SU-DHL-6 (cell line): Measurements from ENCODE around the gene SEC22A.

Experiments used
- H2AFZ ChIP-seq: fragments of 200-600 bp; sonication (generic); 2 replicates; pipeline ENCODE4 v1.6.1; 2014; ENCODE audit warnings: low read depth, mild to moderate bottlenecking, moderate library complexity, mixed read lengths, antibody characterized with exemption, low read length; ENCODE audit not compliant: severe bottlenecking
- H3F3A ChIP-seq: fragments of 200-600 bp; shearing (Covaris generic); 2 replicates; pipeline ENCODE4 v1.6.0; 2016; ENCODE audit warnings: antibody characterized with exemption, mild to moderate bottlenecking; ENCODE audit not compliant: insufficient read depth
- H3K27ac ChIP-seq: fragments of 200-600 bp; sonication (generic); 2 replicates; pipeline ENCODE4 v1.5.1; 2016; ENCODE audit warnings: low read depth, mild to moderate bottlenecking, low read length, moderate library complexity, mixed read lengths
- H3K27me3 ChIP-seq: fragments of 200-600 bp; sonication (generic), shearing (Covaris generic); 2 replicates; pipeline ENCODE4 v1.6.0; 2014; ENCODE audit warnings: mild to moderate bottlenecking, low read length
- H3K36me3 ChIP-seq: fragments of 200-600 bp; sonication (generic); 2 replicates; pipeline ENCODE4 v1.6.1; 2014; ENCODE audit warnings: mild to moderate bottlenecking, low read length, mixed read lengths
- H3K4me2 ChIP-seq: fragments of 300-600, 200-600 bp; shearing (Covaris generic), sonication (generic); 2 replicates; pipeline ENCODE4 v1.6.0; 2014; ENCODE audit warnings: low read length, low read depth, mild to moderate bottlenecking; ENCODE audit not compliant: poor library complexity, severe bottlenecking
- H3K4me3 ChIP-seq: fragments of 200-600 bp; sonication (generic); 2 replicates; pipeline ENCODE4 v1.5.1; 2014; ENCODE audit warnings: antibody characterized with exemption, low read length, mild to moderate bottlenecking, mixed read lengths; ENCODE audit not compliant: insufficient read depth, poor library complexity, severe bottlenecking
- H3K79me2 ChIP-seq: fragments of 200-600 bp; sonication (generic); 2 replicates; pipeline ENCODE4 v1.6.1; 2014; ENCODE audit warnings: mild to moderate bottlenecking, low read length, moderate library complexity; ENCODE audit not compliant: insufficient read depth
- H3K9ac ChIP-seq: fragments of 200-600 bp; sonication (generic); 2 replicates; pipeline ENCODE4 v1.7.0; 2014; ENCODE audit warnings: mild to moderate bottlenecking, low read length
- H3K9me2 ChIP-seq: fragments of 200-600 bp; sonication (generic); replicated peaks from 2 replicates; pipeline ENCODE4 v1.6.1; 2014; ENCODE audit warnings: low read length; ENCODE audit not compliant: insufficient read depth
- H3K9me3 ChIP-seq: fragments of 200-600 bp; sonication (generic); 2 replicates; pipeline ENCODE4 v1.6.1; 2014; ENCODE audit warnings: low read length, mixed read lengths; ENCODE audit not compliant: insufficient read depth
- H4K20me1 ChIP-seq: fragments of 200-600 bp; sonication (generic); 2 replicates; pipeline ENCODE4 v1.6.1; 2014; ENCODE audit warnings: low read depth, mild to moderate bottlenecking, antibody characterized with exemption, low read length, moderate library complexity, mixed read lengths
- CTCF ChIP-seq: fragments of 200-600 bp; sonication (generic); IDR thresholded peaks from one replicate; pipeline ENCODE4 v1.5.1; 2017; ENCODE audit warnings: antibody characterized with exemption, mild to moderate bottlenecking, low read length, moderate library complexity; ENCODE audit not compliant: insufficient read depth, poor library complexity, severe bottlenecking
- EZH2phosphoT487 ChIP-seq: fragments of 200-600 bp; sonication (generic), shearing (Covaris generic); conservative IDR thresholded peaks from 2 replicates; pipeline ENCODE4 v1.6.1; 2018; ENCODE audit warnings: mild to moderate bottlenecking, antibody characterized with exemption, low read length, moderate library complexity, mixed read lengths

Gene SEC22A

GRCh38 chr3:123258811-123259420, 57.2 kb downstream of the SEC22A start:
- no peak overlapping the region for H2AFZ ChIP-seq
- H3K4me3 ChIP-seq: no peak overlapping the region
- no peaks in the 10 kb centered on the region for H3K36me3 ChIP-seq
- H3F3A ChIP-seq: peaks cover 11% of the 10 kb centered on the region
- no peaks in the 10 kb centered on the region for H3K9me3 ChIP-seq
- TF ChIP-seq CTCF (peak; percentile 54), EZH2phosphoT487 (no peak)
- H3K27me3 ChIP-seq: no peaks in the 10 kb centered on the region
- H3K27ac ChIP-seq: no peak overlapping the region
- H3K4me2 ChIP-seq: no peak overlapping the region
- no peaks in the 10 kb centered on the region for H3K9me2 ChIP-seq
- H4K20me1 ChIP-seq: no peaks in the 10 kb centered on the region
- no peaks in the 10 kb centered on the region for H3K79me2 ChIP-seq
- no peak overlapping the region for H3K9ac ChIP-seq

GRCh38 chr3:123261666-123262065, 59.9 kb downstream of the SEC22A start:
- peaks cover 6% of the 10 kb centered on the region for H3F3A ChIP-seq
- no peaks in the 10 kb centered on the region for H3K27me3 ChIP-seq
- TF ChIP-seq CTCF (no peak), EZH2phosphoT487 (no peak)
- no peaks in the 10 kb centered on the region for H4K20me1 ChIP-seq
- H3K9ac ChIP-seq: no peak overlapping the region
- no peaks in the 10 kb centered on the region for H3K9me2 ChIP-seq
- no peak overlapping the region for H3K4me2 ChIP-seq
- H3K36me3 ChIP-seq: no peaks in the 10 kb centered on the region
- H3K9me3 ChIP-seq: no peaks in the 10 kb centered on the region
- H3K79me2 ChIP-seq: no peaks in the 10 kb centered on the region
- H3K4me3 ChIP-seq: no peak overlapping the region
- no peak overlapping the region for H2AFZ ChIP-seq
- no peak overlapping the region for H3K27ac ChIP-seq

- Histone ChIP-seq H3F3A (peaks cover 6% of the 10 kb centered on the region), H3K9ac (no peak overlapping the region), H3K79me2 (no peaks in the 10 kb centered on the region), H2AFZ (no peak overlapping the region), H3K27ac (no peak overlapping the region), H3K4me3 (no peak overlapping the region), H3K9me3 (no peaks in the 10 kb centered on the region), H3K36me3 (no peaks in the 10 kb centered on the region; the same call in 1 of the 2 replicates), H3K9me2 (no peaks in the 10 kb centered on the region), H4K20me1 (no peaks in the 10 kb centered on the region), H3K4me2 (no peak overlapping the region), H3K27me3 (no peaks in the 10 kb centered on the region)
- TF ChIP-seq EZH2phosphoT487 (no peak), CTCF (no peak)
Measured at GRCh38 chr3:123262226-123262625, 60.5 kb downstream of the SEC22A start.

- H3K36me3 ChIP-seq: no peaks in the 10 kb centered on the region; the same call in 1 of the 2 replicates
- H3K79me2 ChIP-seq: no peaks in the 10 kb centered on the region
- no peaks in the 10 kb centered on the region for H3K9me2 ChIP-seq
- no peak for TF ChIP-seq EZH2phosphoT487
- TF ChIP-seq CTCF: no peak
- no peak overlapping the region for H3K4me2 ChIP-seq
- H3K27ac ChIP-seq: no peak overlapping the region
- H3K9ac ChIP-seq: no peak overlapping the region
- no peaks in the 10 kb centered on the region for H3K27me3 ChIP-seq
- no peak overlapping the region for H3K4me3 ChIP-seq
- no peaks in the 10 kb centered on the region for H3K9me3 ChIP-seq
- no peaks in the 10 kb centered on the region for H4K20me1 ChIP-seq
- no peak overlapping the region for H2AFZ ChIP-seq
- peaks cover 6% of the 10 kb centered on the region for H3F3A ChIP-seq
Measured at GRCh38 chr3:123262868-123263267, 61.1 kb downstream of the SEC22A start.
